HepG2 (cell line): Measurements from ENCODE around the gene TEKT5. TPM values are rescaled to one million over a fixed set of nuclear protein-coding genes. Genes with fewer than 3 reads are reported as not detected.

Source experiments
- JARID2 ChIP-seq: sonication (generic); formaldehyde crosslinking; IDR thresholded peaks from 2 replicates; pipeline ENCODE4 v1.8.1; 2023; ENCODE audit warnings: missing genetic modification reagents, inconsistent platforms; ENCODE audit not compliant: insufficient replicate concordance
- MTF2 ChIP-seq: sonication (generic); formaldehyde crosslinking; IDR thresholded peaks from 2 replicates; pipeline ENCODE4 v1.5.0; 2020; ENCODE audit warnings: missing genetic modification reagents, borderline replicate concordance
- MZF1 ChIP-seq: sonication (generic); formaldehyde crosslinking; IDR thresholded peaks from 2 replicates; pipeline ENCODE4 v1.8.1; 2023; ENCODE audit warnings: mild to moderate bottlenecking, missing genetic modification reagents, borderline replicate concordance
- PLRG1 ChIP-seq: fragments of 450-650 bp; conservative IDR thresholded peaks from 2 replicates; pipeline ENCODE4 v1.6.1; 2016
- SATB2 ChIP-seq: sonication (generic); formaldehyde crosslinking; IDR thresholded peaks from 2 replicates; pipeline ENCODE4 v1.5.0; 2020; ENCODE audit warnings: missing genetic modification reagents
- SOX6 ChIP-seq, 2 experiments: fragments of 450-650 bp in 1 of 2; sonication (generic) in 1 of 2; formaldehyde crosslinking in 1 of 2; IDR thresholded peaks; 2 replicates each; pipeline versions ENCODE4 v1.4.0 to v1.6.1; 2017 to 2020; ENCODE audit warnings: antibody characterized with exemption in 1 of 2, mild to moderate bottlenecking in 1 of 2, missing genetic modification reagents in 1 of 2
- SUZ12 ChIP-seq: fragments of 150-350 bp; IDR thresholded peaks from 2 replicates; pipeline ENCODE4 v1.6.1; 2014; ENCODE audit warnings: low read depth, low read length
- TP53 ChIP-seq: sonication (generic); formaldehyde crosslinking; conservative IDR thresholded peaks from 2 replicates; pipeline ENCODE4 v1.4.0; 2020; ENCODE audit warnings: missing genetic modification reagents
- ZBTB3 ChIP-seq: sonication (generic); formaldehyde crosslinking; IDR thresholded peaks from 2 replicates; pipeline ENCODE4 v1.4.0; 2020; ENCODE audit warnings: low read depth, mild to moderate bottlenecking, moderate library complexity, missing genetic modification reagents, borderline replicate concordance
- ZC3H4 ChIP-seq: sonication (generic); formaldehyde crosslinking; IDR thresholded peaks from 2 replicates; pipeline ENCODE4 v1.4.0; 2020; ENCODE audit warnings: missing genetic modification reagents, borderline replicate concordance
- ZIK1 ChIP-seq: sonication (generic); formaldehyde crosslinking; IDR thresholded peaks from 2 replicates; pipeline ENCODE4 v1.5.0; 2020; ENCODE audit warnings: mild to moderate bottlenecking, low read depth, missing genetic modification reagents, borderline replicate concordance
- ZNF224 ChIP-seq: sonication (generic); formaldehyde crosslinking; IDR thresholded peaks from 2 replicates; pipeline ENCODE4 v1.5.0; 2020; ENCODE audit warnings: mild to moderate bottlenecking, missing genetic modification reagents
- ZNF550 ChIP-seq: sonication (generic); formaldehyde crosslinking; IDR thresholded peaks from 2 replicates; pipeline ENCODE4 v1.4.0; 2020; ENCODE audit warnings: mild to moderate bottlenecking, missing genetic modification reagents, borderline replicate concordance
- polyA plus RNA-seq, 8 experiments: library from polyadenylated mRNA; depleted of rRNA in 3 of 8; stranded (reverse) in 7 of 8; unstranded in 1 of 8; fragments of >200 nt; fragmentation: Illumina TruSeq in 4 of 8; extraction: Trizol in 4 of 8; gene quantifications; 2 replicates each; pipeline versions ENCODE4 v1.2.1 to v1.2.3, GENCODE V29; 2011 to 2016; ENCODE audit warnings: low read depth in 4 of 8, missing spikeins in 1 of 8, mixed read lengths in 1 of 8; ENCODE audit not compliant: insufficient read depth in 1 of 8
- total RNA-seq, 5 experiments: library from RNA; depleted of rRNA; stranded (reverse); fragments of >200 nt; fragmentation: Illumina TruSeq; extraction: Trizol; gene quantifications; 2 replicates each; pipeline ENCODE4 v1.2.3, GENCODE V29; 2016; ENCODE audit warnings: low read depth in 1 of 5
- TF ChIP-seq, protein P1 (sequence below): IDR thresholded peaks from 2 replicates; pipeline ENCODE4 v1.6.1; 2016; ENCODE audit warnings: control low read depth
- TF ChIP-seq, protein P2 (sequence below): sonication (generic); formaldehyde crosslinking; IDR thresholded peaks from 2 replicates; pipeline ENCODE4 v1.4.0; 2020; ENCODE audit warnings: missing genetic modification reagents
- TF ChIP-seq, protein P3 (sequence below): sonication (generic); formaldehyde crosslinking; IDR thresholded peaks from 2 replicates; pipeline ENCODE4 v1.4.0; 2020; ENCODE audit warnings: missing genetic modification reagents
- TF ChIP-seq, protein P4 (sequence below): sonication (generic); formaldehyde crosslinking; IDR thresholded peaks from 2 replicates; pipeline ENCODE4 v1.5.1; 2020; ENCODE audit warnings: missing genetic modification reagents, mild to moderate bottlenecking, borderline replicate concordance
- TF ChIP-seq, protein P5 (sequence below), 2 experiments: sonication (generic) in 1 of 2; formaldehyde crosslinking in 1 of 2; IDR thresholded peaks; 2 replicates each; pipeline versions ENCODE4 v1.4.0 to v1.6.1; 2016 to 2020; ENCODE audit warnings: borderline replicate concordance in 1 of 2, low read depth in 1 of 2, mild to moderate bottlenecking in 1 of 2, missing genetic modification reagents in 1 of 2

The TEKT5 gene
- total and polyA plus RNA-seq, 2 of the 13 experiments (the other 11 are each of a cell fraction or from before 2014, with no cell fraction given), result 0.16 TPM; not detected in 1

DNA sequence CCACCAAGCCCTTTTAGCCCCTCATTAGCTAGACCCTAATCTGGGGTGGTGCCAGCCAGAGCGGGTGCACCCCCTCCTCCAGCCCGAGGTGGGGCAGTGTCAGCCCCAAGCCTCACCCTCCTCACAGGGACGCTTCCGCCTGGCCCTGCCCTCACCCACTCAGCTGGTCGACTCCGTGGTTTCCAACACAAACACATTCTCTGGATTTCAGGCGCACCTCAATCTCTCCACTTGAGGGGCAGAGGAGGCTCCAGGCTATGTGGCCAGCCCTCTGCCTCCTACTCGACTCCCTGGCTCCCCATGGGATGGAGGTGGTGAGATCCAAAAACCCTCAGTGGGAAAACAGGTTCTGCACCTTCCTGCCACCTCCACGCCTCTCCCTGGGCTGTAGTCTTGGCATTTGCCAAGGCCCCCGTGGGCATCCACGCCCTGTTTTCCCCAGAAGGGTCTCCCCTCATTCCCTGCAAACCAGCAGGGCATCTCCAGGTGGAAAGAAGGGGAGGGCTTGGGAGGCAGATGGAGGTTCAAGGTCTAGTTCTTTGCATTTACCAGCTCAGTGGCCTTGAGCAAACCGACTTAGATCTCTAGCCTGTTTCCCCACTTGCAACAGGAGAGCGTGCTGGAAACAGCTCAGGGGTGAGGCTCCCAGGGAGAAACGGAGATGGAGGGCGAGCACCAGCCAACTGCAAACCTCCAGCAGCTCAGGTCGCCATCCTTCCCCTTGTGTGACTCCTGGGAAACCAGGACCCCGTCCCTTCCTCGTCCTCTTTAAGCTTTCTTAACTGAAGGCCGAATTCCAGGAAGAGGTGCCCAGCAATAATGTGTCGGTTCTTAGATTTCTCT, 116.0 kb downstream of the TEKT5 start (continued):
- TF ChIP-seq, protein P1, sequence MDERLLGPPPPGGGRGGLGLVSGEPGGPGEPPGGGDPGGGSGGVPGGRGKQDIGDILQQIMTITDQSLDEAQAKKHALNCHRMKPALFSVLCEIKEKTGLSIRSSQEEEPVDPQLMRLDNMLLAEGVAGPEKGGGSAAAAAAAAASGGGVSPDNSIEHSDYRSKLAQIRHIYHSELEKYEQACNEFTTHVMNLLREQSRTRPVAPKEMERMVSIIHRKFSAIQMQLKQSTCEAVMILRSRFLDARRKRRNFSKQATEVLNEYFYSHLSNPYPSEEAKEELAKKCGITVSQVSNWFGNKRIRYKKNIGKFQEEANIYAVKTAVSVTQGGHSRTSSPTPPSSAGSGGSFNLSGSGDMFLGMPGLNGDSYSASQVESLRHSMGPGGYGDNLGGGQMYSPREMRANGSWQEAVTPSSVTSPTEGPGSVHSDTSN (CRISPR knock-in tag), result no peak
- TF ChIP-seq PLRG1, result no peak
- TF ChIP-seq SATB2, result 0 out of 2 replicates have a peak, but pooled peaks have one; percentile 31
- TF ChIP-seq MZF1, result no peak
- no peak for TF ChIP-seq SOX6 (IDR thresholded peaks at IDR 0.05)
- peak; percentile 39; the same call in 1 of the 2 replicates for TF ChIP-seq SOX6 (CRISPR knock-in tag; IDR thresholded peaks at IDR 0.05)
- TF ChIP-seq, protein P2, sequence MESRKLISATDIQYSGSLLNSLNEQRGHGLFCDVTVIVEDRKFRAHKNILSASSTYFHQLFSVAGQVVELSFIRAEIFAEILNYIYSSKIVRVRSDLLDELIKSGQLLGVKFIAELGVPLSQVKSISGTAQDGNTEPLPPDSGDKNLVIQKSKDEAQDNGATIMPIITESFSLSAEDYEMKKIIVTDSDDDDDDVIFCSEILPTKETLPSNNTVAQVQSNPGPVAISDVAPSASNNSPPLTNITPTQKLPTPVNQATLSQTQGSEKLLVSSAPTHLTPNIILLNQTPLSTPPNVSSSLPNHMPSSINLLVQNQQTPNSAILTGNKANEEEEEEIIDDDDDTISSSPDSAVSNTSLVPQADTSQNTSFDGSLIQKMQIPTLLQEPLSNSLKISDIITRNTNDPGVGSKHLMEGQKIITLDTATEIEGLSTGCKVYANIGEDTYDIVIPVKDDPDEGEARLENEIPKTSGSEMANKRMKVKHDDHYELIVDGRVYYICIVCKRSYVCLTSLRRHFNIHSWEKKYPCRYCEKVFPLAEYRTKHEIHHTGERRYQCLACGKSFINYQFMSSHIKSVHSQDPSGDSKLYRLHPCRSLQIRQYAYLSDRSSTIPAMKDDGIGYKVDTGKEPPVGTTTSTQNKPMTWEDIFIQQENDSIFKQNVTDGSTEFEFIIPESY (CRISPR knock-in tag), result no peak; the same call in 1 of the 2 replicates
- TF ChIP-seq, protein P3, sequence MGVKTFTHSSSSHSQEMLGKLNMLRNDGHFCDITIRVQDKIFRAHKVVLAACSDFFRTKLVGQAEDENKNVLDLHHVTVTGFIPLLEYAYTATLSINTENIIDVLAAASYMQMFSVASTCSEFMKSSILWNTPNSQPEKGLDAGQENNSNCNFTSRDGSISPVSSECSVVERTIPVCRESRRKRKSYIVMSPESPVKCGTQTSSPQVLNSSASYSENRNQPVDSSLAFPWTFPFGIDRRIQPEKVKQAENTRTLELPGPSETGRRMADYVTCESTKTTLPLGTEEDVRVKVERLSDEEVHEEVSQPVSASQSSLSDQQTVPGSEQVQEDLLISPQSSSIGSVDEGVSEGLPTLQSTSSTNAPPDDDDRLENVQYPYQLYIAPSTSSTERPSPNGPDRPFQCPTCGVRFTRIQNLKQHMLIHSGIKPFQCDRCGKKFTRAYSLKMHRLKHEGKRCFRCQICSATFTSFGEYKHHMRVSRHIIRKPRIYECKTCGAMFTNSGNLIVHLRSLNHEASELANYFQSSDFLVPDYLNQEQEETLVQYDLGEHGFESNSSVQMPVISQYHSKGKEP (CRISPR knock-in tag), result no peak
- TF ChIP-seq ZBTB3 (CRISPR knock-in tag), result no peak
- TF ChIP-seq, protein P4, sequence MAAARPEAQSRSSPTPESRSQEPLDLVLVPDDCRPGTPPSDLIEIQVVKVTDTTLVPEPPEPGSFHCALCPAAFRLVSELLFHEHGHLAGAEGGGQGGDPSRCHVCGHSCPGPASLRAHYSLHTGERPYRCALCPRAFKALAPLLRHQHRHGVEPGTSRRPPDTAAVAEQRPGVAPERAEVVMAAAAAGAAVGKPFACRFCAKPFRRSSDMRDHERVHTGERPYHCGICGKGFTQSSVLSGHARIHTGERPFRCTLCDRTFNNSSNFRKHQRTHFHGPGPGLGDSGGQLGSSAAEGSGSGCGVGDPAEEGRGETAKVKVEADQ, result no peak
- no peak for TF ChIP-seq TP53 (CRISPR knock-in tag)
- TF ChIP-seq, protein P5, sequence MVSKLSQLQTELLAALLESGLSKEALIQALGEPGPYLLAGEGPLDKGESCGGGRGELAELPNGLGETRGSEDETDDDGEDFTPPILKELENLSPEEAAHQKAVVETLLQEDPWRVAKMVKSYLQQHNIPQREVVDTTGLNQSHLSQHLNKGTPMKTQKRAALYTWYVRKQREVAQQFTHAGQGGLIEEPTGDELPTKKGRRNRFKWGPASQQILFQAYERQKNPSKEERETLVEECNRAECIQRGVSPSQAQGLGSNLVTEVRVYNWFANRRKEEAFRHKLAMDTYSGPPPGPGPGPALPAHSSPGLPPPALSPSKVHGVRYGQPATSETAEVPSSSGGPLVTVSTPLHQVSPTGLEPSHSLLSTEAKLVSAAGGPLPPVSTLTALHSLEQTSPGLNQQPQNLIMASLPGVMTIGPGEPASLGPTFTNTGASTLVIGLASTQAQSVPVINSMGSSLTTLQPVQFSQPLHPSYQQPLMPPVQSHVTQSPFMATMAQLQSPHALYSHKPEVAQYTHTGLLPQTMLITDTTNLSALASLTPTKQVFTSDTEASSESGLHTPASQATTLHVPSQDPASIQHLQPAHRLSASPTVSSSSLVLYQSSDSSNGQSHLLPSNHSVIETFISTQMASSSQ (IDR thresholded peaks at IDR 0.05; ENCODE audit: low read depth), result no peak
- TF ChIP-seq, protein P5 (CRISPR knock-in tag; IDR thresholded peaks at IDR 0.05; ENCODE audit: borderline replicate concordance), result no peak
- TF ChIP-seq SUZ12, result no peak
- TF ChIP-seq ZNF550 (CRISPR knock-in tag), result no peak
- TF ChIP-seq JARID2 (CRISPR knock-in tag), result no peak
- no peak for TF ChIP-seq ZIK1 (CRISPR knock-in tag)
- TF ChIP-seq MTF2, result no peak
- no peak for TF ChIP-seq ZC3H4 (CRISPR knock-in tag)
- no peak for TF ChIP-seq ZNF224
